H54 (cell line): ENCODE results near the gene TMEM132D.

ENCODE experiments used
- DNase-seq: peaks from one replicate; pipeline ENCODE4 v3.0.0; 2011; ENCODE audit warnings: low spot score, mixed read lengths; ENCODE audit not compliant: insufficient read length
- FAIRE-seq: peaks from 3 replicates; lab custom pipeline; 2011; peaks lifted over from hg19 to GRCh38; lab: Jason Lieb, UNC
- POLR2A ChIP-seq: IDR thresholded peaks from 2 replicates; pipeline ENCODE4 v1.6.1; 2011; ENCODE audit warnings: low read depth, mild to moderate bottlenecking, low read length

TMEM132D gene

GRCh38 chr12:129428240-129428936 lies 475.4 kb downstream of the TMEM132D start:
- no peak for TF ChIP-seq POLR2A
- no peak for FAIRE-seq
- DNase-seq: no peak

GRCh38 chr12:129423041-129423580 lies 480.7 kb downstream of the TMEM132D start:
- DNase-seq: no peak
- FAIRE-seq: no peak
- no peak for TF ChIP-seq POLR2A

GRCh38 chr12:129413295-129413694 lies 490.5 kb downstream of the TMEM132D start:
- TF ChIP-seq POLR2A: no peak
- DNase-seq (no peak), FAIRE-seq (no peak)

- FAIRE-seq (no peak), DNase-seq (no peak)
- TF ChIP-seq POLR2A: no peak
Measured at GRCh38 chr12:129409281-129409680, 494.5 kb downstream of the TMEM132D start.

- DNase-seq (no peak), FAIRE-seq (no peak)
- no peak for TF ChIP-seq POLR2A
Measured at GRCh38 chr12:129404556-129404955, 499.3 kb downstream of the TMEM132D start.

GRCh38 chr12:129401572-129401971 lies 502.3 kb downstream of the TMEM132D start:
- FAIRE-seq (no peak), DNase-seq (no peak)
- no peak for TF ChIP-seq POLR2A

- no peak for FAIRE-seq
- DNase-seq: no peak
- no peak for TF ChIP-seq POLR2A
Measured at GRCh38 chr12:129394177-129394825, 509.5 kb downstream of the TMEM132D start.

- no peak for DNase-seq
- TF ChIP-seq POLR2A: no peak
- FAIRE-seq: no peak
Measured at GRCh38 chr12:129393357-129393937, 510.4 kb downstream of the TMEM132D start.

- no peak for TF ChIP-seq POLR2A
- DNase-seq (no peak), FAIRE-seq (no peak)
Measured at GRCh38 chr12:129385637-129385990, 518.2 kb downstream of the TMEM132D start.

- TF ChIP-seq POLR2A: no peak
- FAIRE-seq (no peak), DNase-seq (no peak)
Measured at GRCh38 chr12:129383956-129384355, 519.9 kb downstream of the TMEM132D start.

GRCh38 chr12:129381715-129382114 lies 522.1 kb downstream of the TMEM132D start:
- TF ChIP-seq POLR2A: no peak
- FAIRE-seq (no peak), DNase-seq (no peak)

- TF ChIP-seq POLR2A: no peak
- FAIRE-seq (no peak), DNase-seq (no peak)
Measured at GRCh38 chr12:129379076-129379804, 524.6 kb downstream of the TMEM132D start.

- FAIRE-seq: no peak
- DNase-seq: no peak
- no peak for TF ChIP-seq POLR2A
Measured at GRCh38 chr12:129378496-129378895, 525.3 kb downstream of the TMEM132D start.

- no peak for FAIRE-seq
- no peak for TF ChIP-seq POLR2A
Measured at GRCh38 chr12:129373746-129374145, 530.1 kb downstream of the TMEM132D start.

More at GRCh38 chr12:129373746-129374145, 530.1 kb downstream of the TMEM132D start:
- no peak for DNase-seq
